Measurements from ENCODE around the gene TMEM132A. TPM values are rescaled to one million over a fixed set of nuclear protein-coding genes. Genes with fewer than 3 reads are reported as not detected.

TMEM132A gene
- total and polyA plus RNA-seq, 10 of the 15 experiments (the other 5 are each of a cell fraction or from before 2014, with no cell fraction given) = 0.16 to 25.0 (median 4.3) TPM

- TF ChIP-seq NR2C2 (IDR thresholded peaks at IDR 0.05; ENCODE audit: borderline replicate concordance, control insufficient read depth, insufficient read length, low read depth) (no peak), NFIC (IDR thresholded peaks at IDR 0.05; ENCODE audit: low read depth, low read length) (no peak), CHD2 (IDR thresholded peaks at IDR 0.05; ENCODE audit: borderline replicate concordance, low read depth, low read length) (peak; percentile 71; the same call in 1 of the 2 replicates), SKIL (IDR thresholded peaks at IDR 0.05; ENCODE audit: low read depth, poor library complexity, severe bottlenecking) (peak; percentile 86), MTA2 (IDR thresholded peaks at IDR 0.05; ENCODE audit: low read depth) (peak; percentile 86), RCOR1 (conservative IDR thresholded peaks at IDR 0.05; ENCODE audit: low read depth, low read length) (0 out of 2 replicates have a peak, but pooled peaks have one; percentile 92), NFXL1 (IDR thresholded peaks at IDR 0.05; ENCODE audit: borderline replicate concordance) (no peak), MYC (IDR thresholded peaks at IDR 0.05; ENCODE audit: insufficient read depth, insufficient read length, insufficient replicate concordance, low read length, severe bottlenecking) (no peak), MEF2A (IDR thresholded peaks at IDR 0.05; ENCODE audit: insufficient read depth, low read depth, low read length) (peak; percentile 63; the same call in 1 of the 2 replicates), ZBED1 (IDR thresholded peaks at IDR 0.05; ENCODE audit: borderline replicate concordance) (0 out of 2 replicates have a peak, but pooled peaks have one; percentile 24), SPI1 (IDR thresholded peaks at IDR 0.05; ENCODE audit: borderline replicate concordance, insufficient read depth, low read depth, low read length) (0 out of 2 replicates have a peak, but pooled peaks have one; percentile 12), NBN (IDR thresholded peaks at IDR 0.05) (peak; percentile 91), LARP7 (IDR thresholded peaks at IDR 0.05) (no peak), IKZF1 (conservative IDR thresholded peaks at IDR 0.05) (peak; percentile 99), JUNB (IDR thresholded peaks at IDR 0.05) (peak; percentile 91), TAF1 (IDR thresholded peaks at IDR 0.05; ENCODE audit: borderline replicate concordance, low read depth, low read length) (no peak), KLF5 (IDR thresholded peaks at IDR 0.05; ENCODE audit: partially characterized antibody) (no peak), GABPA (IDR thresholded peaks at IDR 0.05; ENCODE audit: low read depth) (no peak), GATAD2B (conservative IDR thresholded peaks at IDR 0.05; ENCODE audit: low read depth) (peak; percentile 92), ZNF24 (IDR thresholded peaks at IDR 0.05) (no peak)
- TF ChIP-seq, protein P1, sequence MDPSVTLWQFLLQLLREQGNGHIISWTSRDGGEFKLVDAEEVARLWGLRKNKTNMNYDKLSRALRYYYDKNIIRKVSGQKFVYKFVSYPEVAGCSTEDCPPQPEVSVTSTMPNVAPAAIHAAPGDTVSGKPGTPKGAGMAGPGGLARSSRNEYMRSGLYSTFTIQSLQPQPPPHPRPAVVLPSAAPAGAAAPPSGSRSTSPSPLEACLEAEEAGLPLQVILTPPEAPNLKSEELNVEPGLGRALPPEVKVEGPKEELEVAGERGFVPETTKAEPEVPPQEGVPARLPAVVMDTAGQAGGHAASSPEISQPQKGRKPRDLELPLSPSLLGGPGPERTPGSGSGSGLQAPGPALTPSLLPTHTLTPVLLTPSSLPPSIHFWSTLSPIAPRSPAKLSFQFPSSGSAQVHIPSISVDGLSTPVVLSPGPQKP (IDR thresholded peaks at IDR 0.05; ENCODE audit: low read depth, low read length) = no peak
- TF ChIP-seq, protein P2, sequence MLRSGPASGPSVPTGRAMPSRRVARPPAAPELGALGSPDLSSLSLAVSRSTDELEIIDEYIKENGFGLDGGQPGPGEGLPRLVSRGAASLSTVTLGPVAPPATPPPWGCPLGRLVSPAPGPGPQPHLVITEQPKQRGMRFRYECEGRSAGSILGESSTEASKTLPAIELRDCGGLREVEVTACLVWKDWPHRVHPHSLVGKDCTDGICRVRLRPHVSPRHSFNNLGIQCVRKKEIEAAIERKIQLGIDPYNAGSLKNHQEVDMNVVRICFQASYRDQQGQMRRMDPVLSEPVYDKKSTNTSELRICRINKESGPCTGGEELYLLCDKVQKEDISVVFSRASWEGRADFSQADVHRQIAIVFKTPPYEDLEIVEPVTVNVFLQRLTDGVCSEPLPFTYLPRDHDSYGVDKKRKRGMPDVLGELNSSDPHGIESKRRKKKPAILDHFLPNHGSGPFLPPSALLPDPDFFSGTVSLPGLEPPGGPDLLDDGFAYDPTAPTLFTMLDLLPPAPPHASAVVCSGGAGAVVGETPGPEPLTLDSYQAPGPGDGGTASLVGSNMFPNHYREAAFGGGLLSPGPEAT (IDR thresholded peaks at IDR 0.05; ENCODE audit: low read depth) = peak; percentile 78
Measured at GRCh38 chr11:60915248-60915914, 8.9 kb upstream of the TMEM132A start (continued).
